ENCODE data around the gene ALOX5. TPM values are rescaled to one million over a fixed set of nuclear protein-coding genes. Genes with fewer than 3 reads are reported as not detected.
"Not testable (repeated sequence)": the region's sequence is repeated elsewhere in the genome, so short reads cannot be mapped to it uniquely, and the experiment has no call there.

Gene ALOX5
- total and polyA plus RNA-seq, 4 donors: 21.5 to 270 (median 144) TPM

- Histone ChIP-seq H3K4me3 (no peak overlapping the region), H3K9ac (ENCODE audit: insufficient read depth in 1 of 2, low read length in 2 of 2) (no peak overlapping the region), H3K9me3 (ENCODE audit: control insufficient read depth in 4 of 4, insufficient read depth in 3 of 4, low read length in 3 of 4) (peaks cover 0 to 9% (median 0%) of the 10 kb centered on the region in 4 donors), H3K27me3 (ENCODE audit: control insufficient read depth in 3 of 3, insufficient read depth in 3 of 3, low read length in 2 of 3) (no peaks in the 10 kb centered on the region), H3K4me1 (ENCODE audit: control insufficient read depth in 5 of 5, insufficient read depth in 5 of 5, low read length in 5 of 5) (no peaks in the 10 kb centered on the region), H3K27ac (ENCODE audit: low read depth in 1 of 2, low read length in 1 of 2) (no peak overlapping the region), H3K36me3 (ENCODE audit: control insufficient read depth in 4 of 4, insufficient read depth in 4 of 4, low read length in 4 of 4) (peaks cover 0 to 3% (median 0%) of the 10 kb centered on the region in 4 donors)
- no peak for DNase-seq
- WGBS, 2 donors: 83 to 94% methylated on average over 5 of the region's 5 CpGs
- no peak for TF ChIP-seq CTCF (IDR thresholded peaks at IDR 0.05; ENCODE audit: control extremely low read depth, extremely low read depth)
- no peak for ATAC-seq (ENCODE audit: insufficient read depth, low FRiP score)
These were observed 12.6 kb downstream of the ALOX5 start for GRCh38 chr10:45386657-45387056.

GRCh38 chr10:45387096-45387893 is 13.3 kb downstream of the ALOX5 start:
- peaks cover 0 to 3% (median 0%) of the 10 kb centered on the region in 4 donors for H3K36me3 ChIP-seq (ENCODE audit: control insufficient read depth in 4 of 4, insufficient read depth in 4 of 4, low read length in 4 of 4)

GRCh38 chr10:45389671-45390070 is 15.7 kb downstream of the ALOX5 start:
- not testable (repeated sequence) for H3K4me3 ChIP-seq; H3K4me1 ChIP-seq (ENCODE audit: control insufficient read depth in 5 of 5, insufficient read depth in 5 of 5, low read length in 5 of 5); H3K9ac ChIP-seq (ENCODE audit: insufficient read depth in 1 of 2, low read length in 2 of 2); H3K9me3 ChIP-seq (ENCODE audit: control insufficient read depth in 4 of 4, insufficient read depth in 3 of 4, low read length in 3 of 4); DNase-seq; H3K27me3 ChIP-seq (ENCODE audit: control insufficient read depth in 3 of 3, insufficient read depth in 3 of 3, low read length in 2 of 3); H3K27ac ChIP-seq (ENCODE audit: low read depth in 1 of 2, low read length in 1 of 2); ATAC-seq (ENCODE audit: insufficient read depth, low FRiP score); H3K36me3 ChIP-seq (ENCODE audit: control insufficient read depth in 4 of 4, insufficient read depth in 4 of 4, low read length in 4 of 4)
- WGBS, 2 donors: 88 to 96% methylated on average over 2 of the region's 2 CpGs

More at GRCh38 chr10:45387096-45387893, 13.3 kb downstream of the ALOX5 start:
- Histone ChIP-seq H3K27ac (ENCODE audit: low read depth in 1 of 2, low read length in 1 of 2) (no peak overlapping the region), H3K27me3 (ENCODE audit: control insufficient read depth in 3 of 3, insufficient read depth in 3 of 3, low read length in 2 of 3) (no peaks in the 10 kb centered on the region), H3K4me1 (ENCODE audit: control insufficient read depth in 5 of 5, insufficient read depth in 5 of 5, low read length in 5 of 5) (no peaks in the 10 kb centered on the region), H3K9ac (ENCODE audit: insufficient read depth in 1 of 2, low read length in 2 of 2) (no peak overlapping the region), H3K9me3 (ENCODE audit: control insufficient read depth in 4 of 4, insufficient read depth in 3 of 4, low read length in 3 of 4) (peaks cover 0 to 9% (median 0%) of the 10 kb centered on the region in 4 donors), H3K4me3 (no peak overlapping the region)
- ATAC-seq (ENCODE audit: insufficient read depth, low FRiP score): no peak
- no peak for TF ChIP-seq CTCF (IDR thresholded peaks at IDR 0.05; ENCODE audit: control extremely low read depth, extremely low read depth)
- no peak for DNase-seq
- 78 to 89% methylated on average over 8 of the region's 8 CpGs for WGBS, 2 donors

GRCh38 chr10:45391636-45392035 is 17.6 kb downstream of the ALOX5 start:
- WGBS, 2 donors: 90 to 92% methylated on average over 13 to 28 of the region's 28 CpGs
- not testable (repeated sequence) for H3K9ac ChIP-seq (ENCODE audit: insufficient read depth in 1 of 2, low read length in 2 of 2); H3K9me3 ChIP-seq (ENCODE audit: control insufficient read depth in 4 of 4, insufficient read depth in 3 of 4, low read length in 3 of 4); H3K27ac ChIP-seq (ENCODE audit: low read depth in 1 of 2, low read length in 1 of 2); H3K36me3 ChIP-seq (ENCODE audit: control insufficient read depth in 4 of 4, insufficient read depth in 4 of 4, low read length in 4 of 4); ATAC-seq (ENCODE audit: insufficient read depth, low FRiP score); H3K4me1 ChIP-seq (ENCODE audit: control insufficient read depth in 5 of 5, insufficient read depth in 5 of 5, low read length in 5 of 5); DNase-seq; H3K27me3 ChIP-seq (ENCODE audit: control insufficient read depth in 3 of 3, insufficient read depth in 3 of 3, low read length in 2 of 3); H3K4me3 ChIP-seq

Measured in lung (tissue), 12 donors.